ENCODE data around the gene CST8. TPM values are rescaled to one million over a fixed set of nuclear protein-coding genes. Genes with fewer than 3 reads are reported as not detected.

CST8 gene
- total RNA-seq, 1 donor from 2014 or later = not detected

- Histone ChIP-seq H3K27ac (ENCODE audit: low read depth, low read length) (no peak overlapping the region), H3K9me3 (ENCODE audit: control insufficient read depth in 3 of 3, low read length in 3 of 3) (peaks cover 0 to 2% (median 0%) of the 10 kb centered on the region in 3 donors), H3K4me1 (ENCODE audit: control insufficient read depth in 3 of 3, insufficient read depth in 3 of 3, low read length in 3 of 3) (no peaks in the 10 kb centered on the region), H3K36me3 (ENCODE audit: control insufficient read depth in 3 of 3, insufficient read depth in 3 of 3, low read length in 3 of 3) (no peaks in the 10 kb centered on the region), H3K27me3 (ENCODE audit: control insufficient read depth in 3 of 3, insufficient read depth in 3 of 3, low read length in 3 of 3) (no peaks in the 10 kb centered on the region), H3K9ac (ENCODE audit: low read depth in 1 of 3, low read length in 3 of 3) (no peak overlapping the region), H3K4me3 (ENCODE audit: low read length in 3 of 3) (no peak overlapping the region)
Observed at GRCh38 chr20:23493172-23493772, 2.4 kb downstream of the CST8 start.

- H3K9me3 ChIP-seq (ENCODE audit: control insufficient read depth in 3 of 3, low read length in 3 of 3) = no peaks in the 10 kb centered on the region
- H3K36me3 ChIP-seq (ENCODE audit: control insufficient read depth in 3 of 3, insufficient read depth in 3 of 3, low read length in 3 of 3) = no peaks in the 10 kb centered on the region
- no peaks in the 10 kb centered on the region for H3K4me1 ChIP-seq (ENCODE audit: control insufficient read depth in 3 of 3, insufficient read depth in 3 of 3, low read length in 3 of 3)
- H3K27ac ChIP-seq (ENCODE audit: low read depth, low read length) = no peak overlapping the region
- peaks cover 3 to 12% (median 3%) of the 10 kb centered on the region in 3 donors for H3K27me3 ChIP-seq (ENCODE audit: control insufficient read depth in 3 of 3, insufficient read depth in 3 of 3, low read length in 3 of 3)
- no peak overlapping the region for H3K9ac ChIP-seq (ENCODE audit: low read depth in 1 of 3, low read length in 3 of 3)
- H3K4me3 ChIP-seq (ENCODE audit: low read length in 3 of 3) = no peak overlapping the region
Observed at GRCh38 chr20:23497536-23497935, 6.6 kb downstream of the CST8 start.

GRCh38 chr20:23501926-23502325 lies 11.0 kb downstream of the CST8 start:
- Histone ChIP-seq H3K9me3 (ENCODE audit: control insufficient read depth in 3 of 3, low read length in 3 of 3) (no peaks in the 10 kb centered on the region), H3K27me3 (ENCODE audit: control insufficient read depth in 3 of 3, insufficient read depth in 3 of 3, low read length in 3 of 3) (peaks cover 3 to 13% (median 3%) of the 10 kb centered on the region in 3 donors), H3K4me3 (ENCODE audit: low read length in 3 of 3) (no peak overlapping the region), H3K4me1 (ENCODE audit: control insufficient read depth in 3 of 3, insufficient read depth in 3 of 3, low read length in 3 of 3) (no peaks in the 10 kb centered on the region), H3K9ac (ENCODE audit: low read depth in 1 of 3, low read length in 3 of 3) (no peak overlapping the region), H3K27ac (ENCODE audit: low read depth, low read length) (no peak overlapping the region), H3K36me3 (ENCODE audit: control insufficient read depth in 3 of 3, insufficient read depth in 3 of 3, low read length in 3 of 3) (no peaks in the 10 kb centered on the region)

GRCh38 chr20:23503649-23504048 lies 12.7 kb downstream of the CST8 start:
- Histone ChIP-seq H3K27ac (ENCODE audit: low read depth, low read length) (no peak overlapping the region), H3K27me3 (ENCODE audit: control insufficient read depth in 3 of 3, insufficient read depth in 3 of 3, low read length in 3 of 3) (peaks cover 5 to 13% (median 6%) of the 10 kb centered on the region in 3 donors), H3K9me3 (ENCODE audit: control insufficient read depth in 3 of 3, low read length in 3 of 3) (no peaks in the 10 kb centered on the region), H3K4me3 (ENCODE audit: low read length in 3 of 3) (no peak overlapping the region), H3K9ac (ENCODE audit: low read depth in 1 of 3, low read length in 3 of 3) (no peak overlapping the region), H3K36me3 (ENCODE audit: control insufficient read depth in 3 of 3, insufficient read depth in 3 of 3, low read length in 3 of 3) (no peaks in the 10 kb centered on the region), H3K4me1 (ENCODE audit: control insufficient read depth in 3 of 3, insufficient read depth in 3 of 3, low read length in 3 of 3) (no peaks in the 10 kb centered on the region)

- Histone ChIP-seq H3K4me3 (ENCODE audit: low read length in 3 of 3) (no peak overlapping the region), H3K27me3 (ENCODE audit: control insufficient read depth in 3 of 3, insufficient read depth in 3 of 3, low read length in 3 of 3) (peaks cover 3 to 6% (median 6%) of the 10 kb centered on the region in 3 donors), H3K9me3 (ENCODE audit: control insufficient read depth in 3 of 3, low read length in 3 of 3) (no peaks in the 10 kb centered on the region), H3K9ac (ENCODE audit: low read depth in 1 of 3, low read length in 3 of 3) (no peak overlapping the region), H3K36me3 (ENCODE audit: control insufficient read depth in 3 of 3, insufficient read depth in 3 of 3, low read length in 3 of 3) (no peaks in the 10 kb centered on the region), H3K4me1 (ENCODE audit: control insufficient read depth in 3 of 3, insufficient read depth in 3 of 3, low read length in 3 of 3) (no peaks in the 10 kb centered on the region), H3K27ac (ENCODE audit: low read depth, low read length) (no peak overlapping the region)
Observed at GRCh38 chr20:23507346-23507745, 16.4 kb downstream of the CST8 start.

GRCh38 chr20:23508449-23509229 lies 17.7 kb downstream of the CST8 start:
- Histone ChIP-seq H3K4me3 (ENCODE audit: low read length in 3 of 3) (no peak overlapping the region), H3K9me3 (ENCODE audit: control insufficient read depth in 3 of 3, low read length in 3 of 3) (no peaks in the 10 kb centered on the region), H3K27ac (ENCODE audit: low read depth, low read length) (no peak overlapping the region), H3K4me1 (ENCODE audit: control insufficient read depth in 3 of 3, insufficient read depth in 3 of 3, low read length in 3 of 3) (no peaks in the 10 kb centered on the region), H3K9ac (ENCODE audit: low read depth in 1 of 3, low read length in 3 of 3) (peak overlapping the region in 1 of 3 donors; percentile 10), H3K36me3 (ENCODE audit: control insufficient read depth in 3 of 3, insufficient read depth in 3 of 3, low read length in 3 of 3) (no peaks in the 10 kb centered on the region), H3K27me3 (ENCODE audit: control insufficient read depth in 3 of 3, insufficient read depth in 3 of 3, low read length in 3 of 3) (peaks cover 0 to 6% (median 6%) of the 10 kb centered on the region in 3 donors)

- H3K9me3 ChIP-seq (ENCODE audit: control insufficient read depth in 3 of 3, low read length in 3 of 3) = no peaks in the 10 kb centered on the region
- no peaks in the 10 kb centered on the region for H3K36me3 ChIP-seq (ENCODE audit: control insufficient read depth in 3 of 3, insufficient read depth in 3 of 3, low read length in 3 of 3)
- no peak overlapping the region for H3K9ac ChIP-seq (ENCODE audit: low read depth in 1 of 3, low read length in 3 of 3)
- peaks cover 0 to 6% (median 6%) of the 10 kb centered on the region in 3 donors for H3K27me3 ChIP-seq (ENCODE audit: control insufficient read depth in 3 of 3, insufficient read depth in 3 of 3, low read length in 3 of 3)
- H3K4me1 ChIP-seq (ENCODE audit: control insufficient read depth in 3 of 3, insufficient read depth in 3 of 3, low read length in 3 of 3) = no peaks in the 10 kb centered on the region
- no peak overlapping the region for H3K4me3 ChIP-seq (ENCODE audit: low read length in 3 of 3)
- no peak overlapping the region for H3K27ac ChIP-seq (ENCODE audit: low read depth, low read length)
Observed at GRCh38 chr20:23509247-23509913, 18.5 kb downstream of the CST8 start.

- H3K27ac ChIP-seq (ENCODE audit: low read depth, low read length) = no peak overlapping the region
- no peaks in the 10 kb centered on the region for H3K4me1 ChIP-seq (ENCODE audit: control insufficient read depth in 3 of 3, insufficient read depth in 3 of 3, low read length in 3 of 3)
Observed at GRCh38 chr20:23510000-23510590, 19.2 kb downstream of the CST8 start.

GRCh38 chr20:23513164-23513563 lies 22.2 kb downstream of the CST8 start:
- H3K4me1 ChIP-seq (ENCODE audit: control insufficient read depth in 3 of 3, insufficient read depth in 3 of 3, low read length in 3 of 3) = no peaks in the 10 kb centered on the region
- no peak overlapping the region for H3K4me3 ChIP-seq (ENCODE audit: low read length in 3 of 3)
- no peak overlapping the region for H3K9ac ChIP-seq (ENCODE audit: low read depth in 1 of 3, low read length in 3 of 3)
- H3K36me3 ChIP-seq (ENCODE audit: control insufficient read depth in 3 of 3, insufficient read depth in 3 of 3, low read length in 3 of 3) = no peaks in the 10 kb centered on the region
- H3K27me3 ChIP-seq (ENCODE audit: control insufficient read depth in 3 of 3, insufficient read depth in 3 of 3, low read length in 3 of 3) = peaks cover 0 to 3% (median 3%) of the 10 kb centered on the region in 3 donors
- H3K9me3 ChIP-seq (ENCODE audit: control insufficient read depth in 3 of 3, low read length in 3 of 3) = no peaks in the 10 kb centered on the region
- no peak overlapping the region for H3K27ac ChIP-seq (ENCODE audit: low read depth, low read length)

More at GRCh38 chr20:23510000-23510590, 19.2 kb downstream of the CST8 start:
- peaks cover 0 to 6% (median 6%) of the 10 kb centered on the region in 3 donors for H3K27me3 ChIP-seq (ENCODE audit: control insufficient read depth in 3 of 3, insufficient read depth in 3 of 3, low read length in 3 of 3)
- H3K9me3 ChIP-seq (ENCODE audit: control insufficient read depth in 3 of 3, low read length in 3 of 3) = no peaks in the 10 kb centered on the region
- H3K36me3 ChIP-seq (ENCODE audit: control insufficient read depth in 3 of 3, insufficient read depth in 3 of 3, low read length in 3 of 3) = no peaks in the 10 kb centered on the region
- H3K9ac ChIP-seq (ENCODE audit: low read depth in 1 of 3, low read length in 3 of 3) = no peak overlapping the region
- no peak overlapping the region for H3K4me3 ChIP-seq (ENCODE audit: low read length in 3 of 3)
